SK-N-MC (cell line): Measurements from ENCODE around the gene ESYT2.

Source experiments
- EZH2 ChIP-seq: fragments of 200-600 bp; sonication (generic); IDR thresholded peaks from one replicate; pipeline ENCODE4 v1.6.1; 2017; ENCODE audit warnings: antibody characterized with exemption
- POLR2AphosphoS5 ChIP-seq: IDR thresholded peaks from 2 replicates; pipeline ENCODE4 v1.6.1; 2012; ENCODE audit warnings: mild to moderate bottlenecking, low read depth, low read length, borderline replicate concordance

- TF ChIP-seq POLR2AphosphoS5 (no peak), EZH2 (no peak)
Measured at GRCh38 chr7:158829021-158829341, 328 bp downstream of the ESYT2 start.
